HG03378 (cell line): ENCODE measurements around the gene CCSER2.
"Not testable (repeated sequence)": the region's sequence is repeated elsewhere in the genome, so short reads cannot be mapped to it uniquely, and the experiment has no call there.

Experiments used
- ATAC-seq: cut with Tn5 transposase; IDR thresholded peaks from one replicate; pipeline ENCODE4 v1.9.1; 2021; ENCODE audit warnings: mild to moderate bottlenecking, moderate library complexity; ENCODE audit not compliant: unreplicated experiment

Gene CCSER2

GRCh38 chr10:84440781-84441180 is 112.4 kb downstream of the CCSER2 start:
- no peak for ATAC-seq

GRCh38 chr10:84447701-84448400 is 119.5 kb downstream of the CCSER2 start:
- ATAC-seq = no peak

GRCh38 chr10:84449351-84449750 is 121.0 kb downstream of the CCSER2 start:
- ATAC-seq = not testable (repeated sequence)

GRCh38 chr10:84452003-84452402 is 123.6 kb downstream of the CCSER2 start:
- ATAC-seq = no peak

- no peak for ATAC-seq
Observed at GRCh38 chr10:84453303-84453702, 124.9 kb downstream of the CCSER2 start.

GRCh38 chr10:84456126-84456525 is 127.7 kb downstream of the CCSER2 start:
- ATAC-seq = no peak

GRCh38 chr10:84460520-84460919 is 132.1 kb downstream of the CCSER2 start:
- no peak for ATAC-seq

- no peak for ATAC-seq
Observed at GRCh38 chr10:84469470-84469869, 141.1 kb downstream of the CCSER2 start.

GRCh38 chr10:84473136-84473535 is 144.7 kb downstream of the CCSER2 start:
- ATAC-seq = no peak

GRCh38 chr10:84477398-84478128 is 149.2 kb downstream of the CCSER2 start:
- no peak for ATAC-seq

- ATAC-seq = no peak
Observed at GRCh38 chr10:84478151-84478550, 149.8 kb downstream of the CCSER2 start.

GRCh38 chr10:84478679-84479078 is 150.3 kb downstream of the CCSER2 start:
- no peak for ATAC-seq

- no peak for ATAC-seq
Observed at GRCh38 chr10:84484541-84484940, 156.2 kb downstream of the CCSER2 start.

- ATAC-seq = no peak
Observed at GRCh38 chr10:84493361-84493760, 165.0 kb downstream of the CCSER2 start.

- ATAC-seq = no peak
Observed at GRCh38 chr10:84493951-84494848, 165.8 kb downstream of the CCSER2 start.

GRCh38 chr10:84494849-84495180 is 166.4 kb downstream of the CCSER2 start:
- no peak for ATAC-seq

GRCh38 chr10:84497978-84498377 is 169.6 kb downstream of the CCSER2 start:
- no peak for ATAC-seq

GRCh38 chr10:84499039-84499438 is 170.7 kb downstream of the CCSER2 start:
- not testable (repeated sequence) for ATAC-seq

- no peak for ATAC-seq
Observed at GRCh38 chr10:84499846-84500245, 171.5 kb downstream of the CCSER2 start.

GRCh38 chr10:84510121-84510520 is 181.7 kb downstream of the CCSER2 start:
- no peak for ATAC-seq

- ATAC-seq = no peak
Observed at GRCh38 chr10:84511106-84511505, 182.7 kb downstream of the CCSER2 start.
